ENCODE results near the gene FCRL3. TPM values are rescaled to one million over a fixed set of nuclear protein-coding genes. Genes with fewer than 3 reads are reported as not detected.

FCRL3 gene
- total and polyA plus RNA-seq, 2 experiments from 2014 or later, result not detected

- no peaks in the 10 kb centered on the region for H3K36me3 ChIP-seq (ENCODE audit: low read depth)
- WGBS, 2 experiments (ENCODE audit: low coverage in 1 of 2, low lambda C conversion rate in 2 of 2, missing lambda C conversion rate in 2 of 2), result 3 to 13% methylated on average over 4 of the region's 4 CpGs
- no peaks in the 10 kb centered on the region for H3K79me2 ChIP-seq (ENCODE audit: insufficient read depth)
- H3K9me2 ChIP-seq (ENCODE audit: insufficient read depth), result no peaks in the 10 kb centered on the region
- H3K9ac ChIP-seq, result no peak overlapping the region
- no peak overlapping the region for H2AFZ ChIP-seq
- TF ChIP-seq EZH2 (IDR thresholded peaks at IDR 0.05; ENCODE audit: insufficient read depth, poor library complexity, severe bottlenecking) (no peak), EZH2phosphoT487 (IDR thresholded peaks at IDR 0.05; ENCODE audit: insufficient read depth, low read depth) (no peak)
- no peak overlapping the region for H3K4me3 ChIP-seq
- in situ Hi-C loops (cut with MboI), result no loop called here
- no peaks in the 10 kb centered on the region for H3K4me1 ChIP-seq (ENCODE audit: insufficient read depth)
- H3F3A ChIP-seq (ENCODE audit: insufficient read depth), result no peaks in the 10 kb centered on the region
- no peak overlapping the region for H3K27ac ChIP-seq
- H3K9me3 ChIP-seq (ENCODE audit: low read depth), result no peaks in the 10 kb centered on the region
- H3K4me2 ChIP-seq (ENCODE audit: unreplicated experiment), result no peak overlapping the region
- DNase-seq, result no peak
- H3K27me3 ChIP-seq (replicated peaks; ENCODE audit: insufficient read depth), result no peaks in the 10 kb centered on the region
- no peaks in the 10 kb centered on the region for H4K20me1 ChIP-seq (ENCODE audit: insufficient read depth)
These were observed 60.8 kb downstream of the FCRL3 start for GRCh38 chr1:157639800-157640199.

GRCh38 chr1:157628773-157629172 is 71.8 kb downstream of the FCRL3 start:
- no peaks in the 10 kb centered on the region for H3K4me1 ChIP-seq (ENCODE audit: insufficient read depth)
- WGBS, 2 experiments (ENCODE audit: low coverage in 1 of 2, low lambda C conversion rate in 2 of 2, missing lambda C conversion rate in 2 of 2), result 26 to 45% methylated on average over 1 of the region's 1 CpG
- H3K79me2 ChIP-seq (ENCODE audit: insufficient read depth), result no peaks in the 10 kb centered on the region
- TF ChIP-seq EZH2phosphoT487 (IDR thresholded peaks at IDR 0.05; ENCODE audit: insufficient read depth, low read depth) (no peak), EZH2 (IDR thresholded peaks at IDR 0.05; ENCODE audit: insufficient read depth, poor library complexity, severe bottlenecking) (no peak)
- H3K9me2 ChIP-seq (ENCODE audit: insufficient read depth), result no peaks in the 10 kb centered on the region
- no peaks in the 10 kb centered on the region for H3K9me3 ChIP-seq (ENCODE audit: low read depth)
- H3F3A ChIP-seq (ENCODE audit: insufficient read depth), result no peaks in the 10 kb centered on the region
- in situ Hi-C loops (cut with MboI), result no loop called here
- no peak overlapping the region for H3K27ac ChIP-seq
- DNase-seq, result no peak
- H3K27me3 ChIP-seq (replicated peaks; ENCODE audit: insufficient read depth), result peaks cover 4% of the 10 kb centered on the region; the same call in 1 of the 2 replicates
- H3K36me3 ChIP-seq (ENCODE audit: low read depth), result no peaks in the 10 kb centered on the region
- H3K4me2 ChIP-seq (ENCODE audit: unreplicated experiment), result no peak overlapping the region
- H2AFZ ChIP-seq, result no peak overlapping the region
- no peak overlapping the region for H3K9ac ChIP-seq
- no peaks in the 10 kb centered on the region for H4K20me1 ChIP-seq (ENCODE audit: insufficient read depth)
- no peak overlapping the region for H3K4me3 ChIP-seq

Other genes with a start within 250 kb of the FCRL3 start
- not detected in 2 replicates for gene FCRL5, start 148.3 kb downstream of the FCRL3 start, total RNA-seq (2014; rRNA removed; shearing (Covaris generic))
- not detected in 2 replicates for gene FCRL5, start 148.3 kb downstream of the FCRL3 start, polyA plus RNA-seq (2016; fragmentation: Nextera tagmentation; extraction: Ambion mirVana)
- not detected in 2 replicates for gene FCRL4, start 102.7 kb downstream of the FCRL3 start, total RNA-seq (2014; rRNA removed; shearing (Covaris generic))
- not detected in 2 replicates for gene FCRL4, start 102.7 kb downstream of the FCRL3 start, polyA plus RNA-seq (2016; fragmentation: Nextera tagmentation; extraction: Ambion mirVana)
- not detected in 2 replicates for gene FCRL2, start 76.4 kb upstream of the FCRL3 start, total RNA-seq (2014; rRNA removed; shearing (Covaris generic))
- not detected in 2 replicates for gene FCRL2, start 76.4 kb upstream of the FCRL3 start, polyA plus RNA-seq (2016; fragmentation: Nextera tagmentation; extraction: Ambion mirVana)
- not detected in 2 replicates for gene FCRL1, start 119.4 kb upstream of the FCRL3 start, total RNA-seq (2014; rRNA removed; shearing (Covaris generic))
- gene FCRL1, start 119.4 kb upstream of the FCRL3 start, polyA plus RNA-seq (2016; fragmentation: Nextera tagmentation; extraction: Ambion mirVana), result not detected in 2 replicates
- gene CD5L, start 141.0 kb upstream of the FCRL3 start, total RNA-seq (2014; rRNA removed; shearing (Covaris generic)), result not detected in 2 replicates
- gene CD5L, start 141.0 kb upstream of the FCRL3 start, polyA plus RNA-seq (2016; fragmentation: Nextera tagmentation; extraction: Ambion mirVana), result not detected in 2 replicates

Data from GM23248 (cell line).